PC-3 (cell line): ENCODE results near the gene TAGAP.

Source experiments
- EZH2phosphoT487 ChIP-seq: fragments of 300-600 bp; sonication (generic); IDR thresholded peaks from 2 replicates; pipeline ENCODE4 v1.6.1; 2018; ENCODE audit warnings: mild to moderate bottlenecking, antibody characterized with exemption, low read length, borderline replicate concordance
- TF ChIP-seq, protein P1 (sequence below): fragments of 300-600 bp; sonication (generic); conservative IDR thresholded peaks from 2 replicates; pipeline ENCODE4 v1.5.1; 2017; ENCODE audit warnings: antibody characterized with exemption, low read depth, mild to moderate bottlenecking, low read length

DNA sequence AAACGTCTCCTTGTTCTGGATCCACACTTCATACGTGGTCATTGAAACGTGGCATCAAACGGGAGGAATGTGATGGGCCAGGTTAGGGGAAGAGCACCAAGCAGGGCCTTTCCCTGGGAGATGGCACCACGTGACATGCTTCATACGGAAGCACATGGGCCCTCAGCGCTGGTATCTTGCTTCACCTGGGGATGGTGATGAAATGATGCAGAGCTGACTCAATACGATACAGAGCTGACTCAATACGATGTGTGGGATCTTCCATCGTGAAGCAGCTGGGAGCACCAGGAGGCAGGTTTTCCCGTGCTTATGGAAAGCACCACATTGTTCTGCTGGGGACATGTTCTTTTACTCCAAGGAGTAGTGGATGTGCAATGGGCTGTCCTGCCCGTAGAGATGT, 22.5 kb upstream of the TAGAP start:
- TF ChIP-seq, protein P1, sequence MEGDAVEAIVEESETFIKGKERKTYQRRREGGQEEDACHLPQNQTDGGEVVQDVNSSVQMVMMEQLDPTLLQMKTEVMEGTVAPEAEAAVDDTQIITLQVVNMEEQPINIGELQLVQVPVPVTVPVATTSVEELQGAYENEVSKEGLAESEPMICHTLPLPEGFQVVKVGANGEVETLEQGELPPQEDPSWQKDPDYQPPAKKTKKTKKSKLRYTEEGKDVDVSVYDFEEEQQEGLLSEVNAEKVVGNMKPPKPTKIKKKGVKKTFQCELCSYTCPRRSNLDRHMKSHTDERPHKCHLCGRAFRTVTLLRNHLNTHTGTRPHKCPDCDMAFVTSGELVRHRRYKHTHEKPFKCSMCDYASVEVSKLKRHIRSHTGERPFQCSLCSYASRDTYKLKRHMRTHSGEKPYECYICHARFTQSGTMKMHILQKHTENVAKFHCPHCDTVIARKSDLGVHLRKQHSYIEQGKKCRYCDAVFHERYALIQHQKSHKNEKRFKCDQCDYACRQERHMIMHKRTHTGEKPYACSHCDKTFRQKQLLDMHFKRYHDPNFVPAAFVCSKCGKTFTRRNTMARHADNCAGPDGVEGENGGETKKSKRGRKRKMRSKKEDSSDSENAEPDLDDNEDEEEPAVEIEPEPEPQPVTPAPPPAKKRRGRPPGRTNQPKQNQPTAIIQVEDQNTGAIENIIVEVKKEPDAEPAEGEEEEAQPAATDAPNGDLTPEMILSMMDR, result no peak
- no peak for TF ChIP-seq EZH2phosphoT487
